Subcutaneous abdominal adipose tissue (tissue), 5 donors: Measurements from ENCODE around the gene ADARB2.

ENCODE experiments used
- H3K27ac ChIP-seq: one replicate; pipeline ENCODE4 v1.7.0; 2013; ENCODE audit warnings: low read depth, mild to moderate bottlenecking, inconsistent platforms, low read length, moderate library complexity
- H3K27me3 ChIP-seq, 5 donors: one replicate each; pipeline ENCODE4 v1.7.0; 2013; ENCODE audit warnings: low read length in 5 of 5, inconsistent platforms in 1 of 5; ENCODE audit not compliant: control insufficient read depth in 5 of 5, insufficient read depth in 4 of 5
- H3K36me3 ChIP-seq, 5 donors: one replicate each; pipeline ENCODE4 v1.7.0; 2013; ENCODE audit warnings: low read length in 5 of 5; ENCODE audit not compliant: control insufficient read depth in 5 of 5, insufficient read depth in 5 of 5
- H3K4me1 ChIP-seq, 5 donors: one replicate each; pipeline ENCODE4 v1.7.0; 2013; ENCODE audit warnings: low read length in 5 of 5, mild to moderate bottlenecking in 3 of 5, moderate library complexity in 1 of 5; ENCODE audit not compliant: control insufficient read depth in 5 of 5, insufficient read depth in 5 of 5
- H3K4me3 ChIP-seq, 5 donors: one replicate each; pipeline ENCODE4 v1.7.0; 2013; ENCODE audit warnings: low read length in 5 of 5, low read depth in 1 of 5
- H3K9ac ChIP-seq, 5 donors: one replicate each; pipeline ENCODE4 v1.7.0; 2013; ENCODE audit warnings: low read length in 5 of 5, mild to moderate bottlenecking in 4 of 5, moderate library complexity in 3 of 5
- H3K9me3 ChIP-seq, 5 donors: one replicate each; pipeline ENCODE4 v1.7.0; 2013; ENCODE audit warnings: low read length in 5 of 5; ENCODE audit not compliant: control insufficient read depth in 5 of 5
- donor health status: healthy.
- donor health status: healthy.
- donor health status: healthy.
- donor health status: healthy.
- donor health status: healthy.

ADARB2 gene

GRCh38 chr10:1362589-1363445 lies 374.5 kb downstream of the ADARB2 start:
- H3K27me3 ChIP-seq = peaks cover 8 to 25% (median 11%) of the 10 kb centered on the region in 5 donors
- no peak overlapping the region for H3K27ac ChIP-seq
- H3K9me3 ChIP-seq = no peaks in the 10 kb centered on the region
- H3K4me3 ChIP-seq = no peak overlapping the region
- H3K9ac ChIP-seq = no peak overlapping the region
- H3K36me3 ChIP-seq = no peaks in the 10 kb centered on the region
- H3K4me1 ChIP-seq = peaks cover 0 to 8% (median 0%) of the 10 kb centered on the region in 5 donors

- H3K27ac ChIP-seq = no peak overlapping the region
- no peak overlapping the region for H3K4me3 ChIP-seq
- H3K9ac ChIP-seq = no peak overlapping the region
- H3K36me3 ChIP-seq = no peaks in the 10 kb centered on the region
- H3K9me3 ChIP-seq = no peaks in the 10 kb centered on the region
- H3K27me3 ChIP-seq = peaks cover 10 to 22% (median 11%) of the 10 kb centered on the region in 5 donors
- H3K4me1 ChIP-seq = peaks cover 0 to 8% (median 0%) of the 10 kb centered on the region in 5 donors
These were observed 375.8 kb downstream of the ADARB2 start for GRCh38 chr10:1361411-1362105.

DNA sequence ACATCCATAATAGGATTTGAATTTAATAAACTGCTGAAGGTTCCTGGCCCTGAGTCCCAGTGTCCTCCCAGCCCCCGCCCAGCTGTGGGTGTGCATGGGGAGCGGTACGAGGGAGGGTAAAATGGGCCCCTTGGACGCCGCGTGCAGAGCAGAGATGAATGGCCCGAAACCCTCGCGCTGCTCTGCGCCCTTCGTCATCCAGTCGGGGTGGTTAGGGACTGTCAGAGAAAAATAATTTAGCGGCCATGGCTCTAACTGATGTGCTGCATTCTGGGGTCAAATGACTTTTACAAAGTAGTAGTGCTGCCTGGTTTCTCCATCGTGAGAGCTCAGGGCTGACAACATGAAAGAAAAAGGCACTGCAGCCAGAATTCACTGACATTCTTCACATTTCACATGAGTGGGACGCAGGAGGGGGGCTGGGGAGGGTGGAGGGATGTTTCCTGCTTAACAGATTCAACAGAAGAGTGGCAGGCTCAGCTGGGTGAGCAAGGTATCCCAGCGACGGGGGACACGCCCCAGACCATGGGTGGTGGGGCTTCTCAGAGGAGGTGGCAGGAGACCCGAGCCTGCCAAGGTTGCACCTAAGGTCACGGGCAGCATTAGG lies 376.7 kb downstream of the ADARB2 start:
- H3K27me3 ChIP-seq = peaks cover 15 to 20% (median 15%) of the 10 kb centered on the region in 5 donors
- H3K36me3 ChIP-seq = no peaks in the 10 kb centered on the region
- H3K9me3 ChIP-seq = no peaks in the 10 kb centered on the region
- peaks cover 0 to 8% (median 0%) of the 10 kb centered on the region in 5 donors for H3K4me1 ChIP-seq
- no peak overlapping the region for H3K9ac ChIP-seq
- H3K4me3 ChIP-seq = no peak overlapping the region
- H3K27ac ChIP-seq = no peak overlapping the region

- Histone ChIP-seq H3K4me3 (no peak overlapping the region), H3K27ac (no peak overlapping the region), H3K4me1 (peaks cover 0 to 8% (median 0%) of the 10 kb centered on the region in 5 donors), H3K27me3 (peaks cover 15 to 20% (median 15%) of the 10 kb centered on the region in 5 donors), H3K9ac (no peak overlapping the region), H3K9me3 (no peaks in the 10 kb centered on the region), H3K36me3 (no peaks in the 10 kb centered on the region)
These were observed 377.2 kb downstream of the ADARB2 start for GRCh38 chr10:1360011-1360557.

DNA sequence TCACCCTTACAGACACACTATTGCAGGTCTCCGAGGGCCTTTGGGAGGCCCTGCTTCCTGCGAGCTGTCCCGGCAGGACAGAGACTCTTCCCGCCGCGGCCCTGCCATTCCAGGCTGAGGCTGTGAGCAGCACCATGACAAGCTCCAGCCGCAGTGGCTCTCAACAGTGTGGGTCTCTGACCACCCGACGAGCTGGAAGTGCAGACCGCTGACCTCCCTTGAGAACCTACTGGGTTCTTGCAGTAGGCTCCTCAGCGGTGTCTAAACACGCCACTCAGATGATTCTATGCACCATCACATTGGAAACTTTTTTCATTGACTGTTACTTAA lies 377.7 kb downstream of the ADARB2 start:
- peaks cover 15 to 20% (median 15%) of the 10 kb centered on the region in 5 donors for H3K27me3 ChIP-seq
- no peak overlapping the region for H3K4me3 ChIP-seq
- H3K27ac ChIP-seq = no peak overlapping the region
- H3K9ac ChIP-seq = no peak overlapping the region
- H3K4me1 ChIP-seq = peaks cover 0 to 8% (median 0%) of the 10 kb centered on the region in 5 donors
- H3K9me3 ChIP-seq = no peaks in the 10 kb centered on the region
- no peaks in the 10 kb centered on the region for H3K36me3 ChIP-seq

DNA sequence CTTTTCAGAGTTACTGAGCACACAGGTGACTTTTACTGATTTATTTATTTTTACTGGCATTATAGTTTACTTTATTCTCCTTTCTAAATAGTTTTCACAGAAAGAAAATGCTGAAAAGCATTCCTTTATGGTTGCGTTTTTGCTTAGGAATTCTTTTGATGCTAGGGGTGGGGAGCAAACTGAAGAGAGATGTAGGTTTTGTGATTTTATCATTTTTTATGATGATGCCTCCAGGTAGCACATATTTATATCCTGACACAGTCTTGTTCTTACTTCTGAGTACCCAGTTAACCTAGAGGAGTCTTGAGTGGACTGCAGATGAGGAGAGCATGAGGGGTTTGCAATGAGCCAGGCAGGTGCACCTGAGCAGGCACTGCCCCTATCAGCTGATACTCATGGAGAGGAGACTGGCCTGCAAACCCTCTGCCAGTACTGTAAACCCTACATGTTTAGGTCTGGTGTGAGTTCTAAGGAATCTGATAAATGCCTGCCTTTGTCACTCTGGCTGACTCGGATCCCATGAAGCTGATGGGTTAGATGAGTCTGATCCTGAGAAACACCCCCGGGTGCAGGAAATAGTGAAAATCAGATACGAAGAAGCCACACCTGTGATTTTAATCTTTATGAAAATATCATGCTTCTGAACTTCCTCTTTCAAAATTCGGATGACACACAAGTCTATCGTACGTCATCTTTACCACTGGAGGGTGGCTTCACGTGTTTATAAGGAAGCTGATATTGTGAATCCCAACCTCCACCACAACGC lies 378.3 kb downstream of the ADARB2 start:
- peaks cover 0 to 8% (median 0%) of the 10 kb centered on the region in 5 donors for H3K4me1 ChIP-seq
- no peaks in the 10 kb centered on the region for H3K36me3 ChIP-seq
- no peaks in the 10 kb centered on the region for H3K9me3 ChIP-seq
- no peak overlapping the region for H3K4me3 ChIP-seq
- H3K27ac ChIP-seq = no peak overlapping the region
- H3K9ac ChIP-seq = no peak overlapping the region
- H3K27me3 ChIP-seq = peaks cover 15 to 20% (median 15%) of the 10 kb centered on the region in 5 donors

- H3K4me3 ChIP-seq = no peak overlapping the region
- no peak overlapping the region for H3K27ac ChIP-seq
- H3K27me3 ChIP-seq = peaks cover 10 to 20% (median 15%) of the 10 kb centered on the region in 5 donors
- no peak overlapping the region for H3K9ac ChIP-seq
- no peaks in the 10 kb centered on the region for H3K36me3 ChIP-seq
- H3K9me3 ChIP-seq = no peaks in the 10 kb centered on the region
- peaks cover 0 to 8% (median 0%) of the 10 kb centered on the region in 5 donors for H3K4me1 ChIP-seq
These were observed 379.2 kb downstream of the ADARB2 start for GRCh38 chr10:1358147-1358546.

- Histone ChIP-seq H3K4me3 (no peak overlapping the region), H3K27me3 (peaks cover 6 to 20% (median 15%) of the 10 kb centered on the region in 5 donors), H3K4me1 (peaks cover 0 to 8% (median 0%) of the 10 kb centered on the region in 5 donors)
These were observed 381.0 kb downstream of the ADARB2 start for GRCh38 chr10:1356349-1356748.

More at GRCh38 chr10:1356349-1356748, 381.0 kb downstream of the ADARB2 start:
- no peak overlapping the region for H3K27ac ChIP-seq
- no peaks in the 10 kb centered on the region for H3K36me3 ChIP-seq
- H3K9me3 ChIP-seq = no peaks in the 10 kb centered on the region
- no peak overlapping the region for H3K9ac ChIP-seq
